Germinal center (tissue), 1 donor: ENCODE results near the gene PARP9.

Experiments used
- DNase-seq: peaks from one replicate; pipeline ENCODE4 v3.0.0; 2012; ENCODE audit warnings: mixed read lengths, low spot score

The PARP9 gene

GRCh38 chr3:122484985-122485384 lies 79.1 kb downstream of the PARP9 start:
- DNase-seq = no peak

- no peak for DNase-seq
These were observed 82.7 kb downstream of the PARP9 start for GRCh38 chr3:122481390-122481789.
